Caco-2 (cell line): ENCODE measurements around the gene ZCWPW2. TPM values are rescaled to one million over a fixed set of nuclear protein-coding genes. Genes with fewer than 3 reads are reported as not detected.

Experiments used
- Bru-seq: library from RNA; stranded (reverse); fragments of 400-500 nt; gene quantifications from one replicate; lab custom pipeline; 2021; lab: Mats Ljungman, UMichigan
- BruChase-seq, 2 experiments: library from RNA; stranded (reverse); fragments of 400-500 nt; gene quantifications; one replicate each; lab custom pipeline; 2021; lab: Mats Ljungman, UMichigan
- BruUV-seq: library from RNA; stranded (reverse); fragments of 400-500 nt; replicated peaks from 2 replicates; lab custom pipeline; 2021; lab: Mats Ljungman, UMichigan
- CTCF ChIA-PET: fragments of 300-600 bp; sonication (Branson Sonifier 250); formaldehyde crosslinking; loops from one replicate; lab custom pipeline; 2022; ENCODE audit warnings: antibody characterized with exemption; lab: Charles Lee
- POLR2A ChIA-PET: fragments of 300-600 bp; sonication (Branson Sonifier 250); formaldehyde crosslinking; loops from one replicate; lab custom pipeline; 2022; ENCODE audit warnings: antibody characterized with exemption; lab: Charles Lee
- DNase-seq, 2 experiments: peaks; one replicate each; pipeline versions ENCODE4 v3.0.0 to v3.0.0-alpha.2; 2020 to 2022
- H3K27me3 ChIP-seq: replicated peaks from 2 replicates; pipeline ENCODE4 v1.6.0; 2011; ENCODE audit warnings: low read length; ENCODE audit not compliant: control insufficient read depth, insufficient read depth
- H3K36me3 ChIP-seq: 2 replicates; pipeline ENCODE4 v1.5.1; 2011; ENCODE audit warnings: low read length; ENCODE audit not compliant: control insufficient read depth, insufficient read depth
- H3K4me1 ChIP-seq: fragments of 250-450 bp; sonication (Bioruptor Pico); 2 replicates; pipeline ENCODE4 v1.5.1; 2020; ENCODE audit warnings: mild to moderate bottlenecking
- H3K4me3 ChIP-seq: 2 replicates; pipeline ENCODE4 v1.5.1; 2011; ENCODE audit warnings: low read depth, mild to moderate bottlenecking, control low read depth, low read length
- H3K9me3 ChIP-seq: fragments of 250-450 bp; sonication (Bioruptor Pico); 2 replicates; pipeline ENCODE4 v1.5.1; 2020; ENCODE audit warnings: mild to moderate bottlenecking, moderate library complexity
- H3K27ac Mint-ChIP-seq: one replicate; pipeline ENCODE4 v1.8.0; 2022; ENCODE audit warnings: mixed read lengths; ENCODE audit not compliant: unreplicated experiment
- H3K27me3 Mint-ChIP-seq: one replicate; pipeline ENCODE4 v1.8.0; 2022; ENCODE audit warnings: mixed read lengths; ENCODE audit not compliant: insufficient read depth, unreplicated experiment
- H3K36me3 Mint-ChIP-seq: one replicate; pipeline ENCODE4 v1.8.0; 2022; ENCODE audit warnings: mild to moderate bottlenecking, mixed read lengths; ENCODE audit not compliant: insufficient read depth, unreplicated experiment
- H3K4me1 Mint-ChIP-seq: one replicate; pipeline ENCODE4 v1.8.0; 2022; ENCODE audit warnings: low read depth, mixed read lengths; ENCODE audit not compliant: unreplicated experiment
- H3K4me3 Mint-ChIP-seq: one replicate; pipeline ENCODE4 v1.8.0; 2022; ENCODE audit warnings: mild to moderate bottlenecking, moderate library complexity, mixed read lengths; ENCODE audit not compliant: unreplicated experiment
- H3K9me3 Mint-ChIP-seq: one replicate; pipeline ENCODE4 v1.8.0; 2022; ENCODE audit warnings: mixed read lengths; ENCODE audit not compliant: unreplicated experiment
- CTCF ChIP-seq, 2 experiments: fragments of 200-600 bp in 1 of 2; IDR thresholded peaks; 1 replicate in 1 of 2; 2 replicates in 1 of 2; pipeline versions ENCODE4 v1.5.1 to v1.8.0; 2011 to 2022; ENCODE audit warnings: antibody characterized with exemption in 1 of 2, control low read depth in 1 of 2, inconsistent platforms in 1 of 2, low read depth in 1 of 2, low read length in 1 of 2, mild to moderate bottlenecking in 1 of 2, moderate library complexity in 1 of 2; ENCODE audit not compliant: insufficient read depth in 1 of 2, severe bottlenecking in 1 of 2, unreplicated experiment in 1 of 2
- intact Hi-C: fragments of 100-400 bp; cut with micrococcal nuclease; formaldehyde crosslinking; loops from one replicate; pipeline ENCODE4 v1.10.0; 2022; ENCODE audit not compliant: unreplicated experiment
- long read RNA-seq: library from polyadenylated mRNA; stranded (forward); transcript quantifications from one replicate; pipeline ENCODE4 v2.0.0, GENCODE V29; 2022
- total RNA-seq: library from RNA; stranded (reverse); gene quantifications from 2 replicates; pipeline ENCODE4 v1.2.3, GENCODE V29; 2022

Gene ZCWPW2
- 0.18 and 0.46 TPM in 2 replicates for total RNA-seq
- percentile 29 among the genes with signal in this experiment for Bru-seq, nascent RNA
- BruChase-seq, experiment 1, labeled RNA remaining after a 2-hour chase: percentile 38 among the genes with signal in this experiment
- percentile 42 among the genes with signal in this experiment for BruChase-seq, experiment 2, labeled RNA remaining after a 6-hour chase
- long read RNA-seq, partial matches to known transcripts: 0 of 3 reads
- long read RNA-seq, other reads (novel, unspliced or antisense): 3 of 3 reads

GRCh38 chr3:28348629-28349468 lies at the start of gene ZCWPW2, which contains the start of gene AZI2:
Gene ZCWPW2, plus strand, starts transcription at chr3:28348721. Its CDS starts 64,348 bp downstream, at chr3:28413069.
Gene AZI2, minus strand, starts transcription at chr3:28348824. Its CDS starts 8,207 bp downstream, at chr3:28340617.
- Histone ChIP-seq H3K27me3 (no peaks in the 10 kb centered on the region), H3K4me3 (peak within 1 kb of the TSS; percentile 69), H3K9me3 (no peaks in the 10 kb centered on the region), H3K4me1 (no peaks in the 10 kb centered on the region), H3K36me3 (no peaks in the 10 kb centered on the region)
- Mint-ChIP-seq H3K4me1 (peaks cover 7% of the 10 kb centered on the region), H3K4me3 (peak within 1 kb of the TSS; percentile 99), H3K9me3 (no peaks in the 10 kb centered on the region), H3K36me3 (peaks cover 12% of the 10 kb centered on the region), H3K27ac (peak within 1 kb of the TSS; percentile 99), H3K27me3 (no peaks in the 10 kb centered on the region)
- ChIA-PET POLR2A (interaction anchor here (0.7 kb wide), 1 partner anchor 13 kb away, joined by 5 read pairs; no protein-coding TSS in a partner anchor), CTCF (no interaction called here)
- peak; percentile 93 to 94 for DNase-seq
- intact Hi-C loops: loop anchor here (2.0 to 10.0 kb wide), 3 partner anchors 108 to 864 kb away; partner anchors contain the start of genes CMC1 and SLC4A7
- TF ChIP-seq CTCF (IDR thresholded peaks at IDR 0.05; ENCODE audit: insufficient read depth in 1 of 2, low read depth in 1 of 2, low read length in 1 of 2, severe bottlenecking in 1 of 2, unreplicated experiment in 1 of 2): peak in 1 of 2 experiments; percentile 38
- BruUV-seq: no TSS peak

DNA sequence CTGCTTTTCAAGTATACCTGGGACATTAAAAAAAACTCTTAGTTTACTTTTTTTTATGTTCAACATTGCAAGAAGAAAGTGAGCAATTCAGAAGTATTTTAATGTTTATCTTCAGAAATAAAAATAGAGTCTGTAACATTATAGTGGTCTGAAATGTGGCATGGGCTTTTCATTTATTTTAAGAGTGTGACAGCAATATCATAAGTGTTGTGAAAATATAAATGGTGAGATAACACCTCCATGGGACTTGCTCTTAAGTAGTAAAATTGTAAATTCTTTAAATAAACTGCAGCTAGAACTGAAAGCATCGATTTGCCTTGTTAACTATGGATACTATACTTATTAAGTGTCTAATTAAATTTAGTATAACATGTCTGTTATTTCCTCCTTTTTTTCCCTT lies 48.8 kb upstream of the ZCWPW2 start:
- H3K36me3 ChIP-seq: no peaks in the 10 kb centered on the region; the same call in 1 of the 2 replicates

More for the DNA sequence above, 48.8 kb upstream of the ZCWPW2 start:
- Histone ChIP-seq H3K27me3 (no peaks in the 10 kb centered on the region), H3K4me3 (no peak overlapping the region), H3K9me3 (no peaks in the 10 kb centered on the region), H3K4me1 (no peaks in the 10 kb centered on the region)
- H3K36me3 Mint-ChIP-seq: no peaks in the 10 kb centered on the region
- POLR2A ChIA-PET: no interaction called here
- no peak for DNase-seq
- no peak overlapping the region for H3K27ac Mint-ChIP-seq
- no TSS peak for BruUV-seq
- no peaks in the 10 kb centered on the region for H3K4me1 Mint-ChIP-seq
- intact Hi-C loops: no loop called here
- H3K9me3 Mint-ChIP-seq: no peaks in the 10 kb centered on the region
- CTCF ChIA-PET: no interaction called here
- TF ChIP-seq CTCF (IDR thresholded peaks at IDR 0.05; ENCODE audit: insufficient read depth in 1 of 2, low read depth in 1 of 2, low read length in 1 of 2, severe bottlenecking in 1 of 2, unreplicated experiment in 1 of 2): no peak
- no peaks in the 10 kb centered on the region for H3K27me3 Mint-ChIP-seq
- no peak overlapping the region for H3K4me3 Mint-ChIP-seq
